GM23338 (cell line): ENCODE results near the gene RINL.

Source experiments
- CREB1 ChIP-seq: fragments of 250-450 bp; sonication (Bioruptor Pico); IDR thresholded peaks from 2 replicates; pipeline ENCODE4 v1.5.0; 2020; ENCODE audit warnings: low read depth, mild to moderate bottlenecking, moderate library complexity
- EZH2 ChIP-seq: fragments of 200-600 bp; sonication (generic); IDR thresholded peaks from one replicate; pipeline ENCODE4 v1.8.0; 2017; ENCODE audit warnings: antibody characterized with exemption, mild to moderate bottlenecking, low read depth; ENCODE audit not compliant: unreplicated experiment
- EZH2phosphoT487 ChIP-seq: fragments of 200-600 bp; sonication (generic); IDR thresholded peaks from one replicate; pipeline ENCODE4 v1.8.1; 2018; ENCODE audit warnings: antibody characterized with exemption; ENCODE audit not compliant: unreplicated experiment
- JUNB ChIP-seq: IDR thresholded peaks from one replicate; pipeline ENCODE4 v1.6.1; 2016; ENCODE audit warnings: antibody characterized with exemption; ENCODE audit not compliant: unreplicated experiment
- NANOG ChIP-seq: IDR thresholded peaks from 2 replicates; pipeline ENCODE4 v1.6.1; 2016; ENCODE audit warnings: antibody characterized with exemption, borderline replicate concordance
- POLR2AphosphoS5 ChIP-seq: IDR thresholded peaks from 2 replicates; pipeline ENCODE4 v1.6.1; 2016; ENCODE audit warnings: antibody characterized with exemption, low read depth
- ZNF462 ChIP-seq: fragments of 250-450 bp; sonication (Bioruptor Pico); IDR thresholded peaks from 2 replicates; pipeline ENCODE4 v1.5.0; 2020; ENCODE audit warnings: mild to moderate bottlenecking, moderate library complexity
- TF ChIP-seq, protein P1 (sequence below), 2 experiments: fragments of 200-600 bp in 1 of 2; sonication (generic) in 1 of 2; conservative IDR thresholded peaks; 2 replicates each; pipeline versions ENCODE4 v1.5.1 to v1.6.1; 2016 to 2017; ENCODE audit warnings: antibody characterized with exemption in 2 of 2, low read depth in 2 of 2, mild to moderate bottlenecking in 2 of 2, moderate library complexity in 1 of 2
- TF ChIP-seq, protein P2 (sequence below): IDR thresholded peaks from one replicate; pipeline ENCODE4 v1.6.1; 2018; ENCODE audit warnings: antibody characterized with exemption; ENCODE audit not compliant: unreplicated experiment

DNA sequence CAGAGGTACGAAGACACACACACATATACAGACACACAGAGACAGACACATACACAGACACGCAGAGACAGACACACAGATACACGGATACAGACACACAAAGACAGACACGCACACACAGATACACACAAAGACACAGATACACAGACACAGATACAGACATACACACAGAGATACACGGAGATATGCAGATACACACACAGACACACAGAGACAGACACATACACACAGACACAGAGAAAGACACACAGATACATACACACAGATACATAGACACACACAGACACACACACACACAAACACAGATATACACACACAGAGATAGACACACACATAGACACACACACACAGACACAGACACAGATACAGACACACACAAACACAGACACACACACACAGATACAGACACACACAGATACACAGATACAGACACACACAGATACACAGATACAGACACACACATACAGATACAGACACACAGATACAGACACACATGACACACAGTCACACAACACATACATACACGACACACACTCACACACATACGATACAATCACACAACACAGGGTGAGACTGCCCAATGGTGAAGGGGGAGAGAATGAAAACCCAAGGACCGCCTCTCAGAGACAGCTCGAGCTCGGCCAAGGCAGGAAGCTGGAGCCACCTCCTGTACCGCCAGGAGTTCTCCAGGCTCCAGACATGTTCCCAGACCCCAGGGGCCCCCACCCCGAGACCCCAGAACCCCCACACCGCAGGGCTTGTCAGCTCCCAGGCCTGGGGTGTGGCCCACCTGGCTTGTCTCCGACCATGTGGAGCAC, 42.7 kb upstream of the RINL start:
- TF ChIP-seq, protein P1, sequence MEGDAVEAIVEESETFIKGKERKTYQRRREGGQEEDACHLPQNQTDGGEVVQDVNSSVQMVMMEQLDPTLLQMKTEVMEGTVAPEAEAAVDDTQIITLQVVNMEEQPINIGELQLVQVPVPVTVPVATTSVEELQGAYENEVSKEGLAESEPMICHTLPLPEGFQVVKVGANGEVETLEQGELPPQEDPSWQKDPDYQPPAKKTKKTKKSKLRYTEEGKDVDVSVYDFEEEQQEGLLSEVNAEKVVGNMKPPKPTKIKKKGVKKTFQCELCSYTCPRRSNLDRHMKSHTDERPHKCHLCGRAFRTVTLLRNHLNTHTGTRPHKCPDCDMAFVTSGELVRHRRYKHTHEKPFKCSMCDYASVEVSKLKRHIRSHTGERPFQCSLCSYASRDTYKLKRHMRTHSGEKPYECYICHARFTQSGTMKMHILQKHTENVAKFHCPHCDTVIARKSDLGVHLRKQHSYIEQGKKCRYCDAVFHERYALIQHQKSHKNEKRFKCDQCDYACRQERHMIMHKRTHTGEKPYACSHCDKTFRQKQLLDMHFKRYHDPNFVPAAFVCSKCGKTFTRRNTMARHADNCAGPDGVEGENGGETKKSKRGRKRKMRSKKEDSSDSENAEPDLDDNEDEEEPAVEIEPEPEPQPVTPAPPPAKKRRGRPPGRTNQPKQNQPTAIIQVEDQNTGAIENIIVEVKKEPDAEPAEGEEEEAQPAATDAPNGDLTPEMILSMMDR (conservative IDR thresholded peaks at IDR 0.05; ENCODE audit: low read depth in 2 of 2): no peak
- no peak for TF ChIP-seq CREB1 (CRISPR knock-in tag)
- TF ChIP-seq EZH2: no peak
- TF ChIP-seq POLR2AphosphoS5: no peak
- no peak for TF ChIP-seq NANOG
- no peak for TF ChIP-seq EZH2phosphoT487
- TF ChIP-seq, protein P2, sequence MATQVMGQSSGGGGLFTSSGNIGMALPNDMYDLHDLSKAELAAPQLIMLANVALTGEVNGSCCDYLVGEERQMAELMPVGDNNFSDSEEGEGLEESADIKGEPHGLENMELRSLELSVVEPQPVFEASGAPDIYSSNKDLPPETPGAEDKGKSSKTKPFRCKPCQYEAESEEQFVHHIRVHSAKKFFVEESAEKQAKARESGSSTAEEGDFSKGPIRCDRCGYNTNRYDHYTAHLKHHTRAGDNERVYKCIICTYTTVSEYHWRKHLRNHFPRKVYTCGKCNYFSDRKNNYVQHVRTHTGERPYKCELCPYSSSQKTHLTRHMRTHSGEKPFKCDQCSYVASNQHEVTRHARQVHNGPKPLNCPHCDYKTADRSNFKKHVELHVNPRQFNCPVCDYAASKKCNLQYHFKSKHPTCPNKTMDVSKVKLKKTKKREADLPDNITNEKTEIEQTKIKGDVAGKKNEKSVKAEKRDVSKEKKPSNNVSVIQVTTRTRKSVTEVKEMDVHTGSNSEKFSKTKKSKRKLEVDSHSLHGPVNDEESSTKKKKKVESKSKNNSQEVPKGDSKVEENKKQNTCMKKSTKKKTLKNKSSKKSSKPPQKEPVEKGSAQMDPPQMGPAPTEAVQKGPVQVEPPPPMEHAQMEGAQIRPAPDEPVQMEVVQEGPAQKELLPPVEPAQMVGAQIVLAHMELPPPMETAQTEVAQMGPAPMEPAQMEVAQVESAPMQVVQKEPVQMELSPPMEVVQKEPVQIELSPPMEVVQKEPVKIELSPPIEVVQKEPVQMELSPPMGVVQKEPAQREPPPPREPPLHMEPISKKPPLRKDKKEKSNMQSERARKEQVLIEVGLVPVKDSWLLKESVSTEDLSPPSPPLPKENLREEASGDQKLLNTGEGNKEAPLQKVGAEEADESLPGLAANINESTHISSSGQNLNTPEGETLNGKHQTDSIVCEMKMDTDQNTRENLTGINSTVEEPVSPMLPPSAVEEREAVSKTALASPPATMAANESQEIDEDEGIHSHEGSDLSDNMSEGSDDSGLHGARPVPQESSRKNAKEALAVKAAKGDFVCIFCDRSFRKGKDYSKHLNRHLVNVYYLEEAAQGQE: no peak
- TF ChIP-seq JUNB: no peak
- no peak for TF ChIP-seq ZNF462
